ENCODE measurements around the gene CIT. TPM values are rescaled to one million over a fixed set of nuclear protein-coding genes. Genes with fewer than 3 reads are reported as not detected.

The CIT gene
- total and polyA plus RNA-seq, 4 donors: 0.31 to 24.7 (median 1.8) TPM

DNA sequence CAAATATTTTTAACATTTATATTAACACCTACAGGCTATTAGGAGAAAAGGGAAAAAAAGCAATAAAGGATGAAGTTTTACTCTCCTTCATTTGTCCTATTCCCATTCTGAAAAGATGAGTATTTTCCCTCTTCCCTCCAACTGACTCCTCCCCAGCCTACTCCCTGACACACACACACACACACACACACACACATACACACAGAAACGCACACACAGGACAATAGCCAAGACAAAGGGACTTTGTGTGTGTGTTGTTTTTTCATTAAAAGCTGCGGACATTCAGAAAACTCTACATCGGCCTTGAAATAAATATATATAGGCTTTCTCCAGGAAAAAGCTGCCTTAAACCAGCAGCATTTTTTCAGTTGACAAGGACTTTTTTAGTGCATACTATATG is 134.4 kb downstream of the CIT start (continued):
- TF ChIP-seq, protein P1, sequence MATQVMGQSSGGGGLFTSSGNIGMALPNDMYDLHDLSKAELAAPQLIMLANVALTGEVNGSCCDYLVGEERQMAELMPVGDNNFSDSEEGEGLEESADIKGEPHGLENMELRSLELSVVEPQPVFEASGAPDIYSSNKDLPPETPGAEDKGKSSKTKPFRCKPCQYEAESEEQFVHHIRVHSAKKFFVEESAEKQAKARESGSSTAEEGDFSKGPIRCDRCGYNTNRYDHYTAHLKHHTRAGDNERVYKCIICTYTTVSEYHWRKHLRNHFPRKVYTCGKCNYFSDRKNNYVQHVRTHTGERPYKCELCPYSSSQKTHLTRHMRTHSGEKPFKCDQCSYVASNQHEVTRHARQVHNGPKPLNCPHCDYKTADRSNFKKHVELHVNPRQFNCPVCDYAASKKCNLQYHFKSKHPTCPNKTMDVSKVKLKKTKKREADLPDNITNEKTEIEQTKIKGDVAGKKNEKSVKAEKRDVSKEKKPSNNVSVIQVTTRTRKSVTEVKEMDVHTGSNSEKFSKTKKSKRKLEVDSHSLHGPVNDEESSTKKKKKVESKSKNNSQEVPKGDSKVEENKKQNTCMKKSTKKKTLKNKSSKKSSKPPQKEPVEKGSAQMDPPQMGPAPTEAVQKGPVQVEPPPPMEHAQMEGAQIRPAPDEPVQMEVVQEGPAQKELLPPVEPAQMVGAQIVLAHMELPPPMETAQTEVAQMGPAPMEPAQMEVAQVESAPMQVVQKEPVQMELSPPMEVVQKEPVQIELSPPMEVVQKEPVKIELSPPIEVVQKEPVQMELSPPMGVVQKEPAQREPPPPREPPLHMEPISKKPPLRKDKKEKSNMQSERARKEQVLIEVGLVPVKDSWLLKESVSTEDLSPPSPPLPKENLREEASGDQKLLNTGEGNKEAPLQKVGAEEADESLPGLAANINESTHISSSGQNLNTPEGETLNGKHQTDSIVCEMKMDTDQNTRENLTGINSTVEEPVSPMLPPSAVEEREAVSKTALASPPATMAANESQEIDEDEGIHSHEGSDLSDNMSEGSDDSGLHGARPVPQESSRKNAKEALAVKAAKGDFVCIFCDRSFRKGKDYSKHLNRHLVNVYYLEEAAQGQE (IDR thresholded peaks at IDR 0.05): no peak

DNA sequence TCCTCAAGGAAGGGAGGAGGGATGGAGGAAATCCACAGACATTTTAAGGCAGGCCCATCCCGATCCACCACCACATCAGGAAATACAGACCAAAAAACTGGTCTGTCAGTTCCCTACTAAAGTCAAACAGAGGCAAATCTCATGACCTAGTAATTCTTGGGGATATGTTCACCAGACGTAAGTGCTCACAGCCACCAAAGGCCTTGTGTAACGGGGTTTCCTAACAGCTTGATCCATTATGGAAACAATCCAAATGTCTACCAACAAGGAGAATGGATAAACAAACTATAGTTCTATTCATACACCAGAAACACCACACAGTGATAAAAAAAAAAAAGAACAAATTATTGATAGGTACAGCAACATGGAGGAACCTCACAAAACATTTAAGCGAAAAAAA is 136.3 kb downstream of the CIT start:
- Histone ChIP-seq H3K9me3 (ENCODE audit: control insufficient read depth in 4 of 4, low read length in 3 of 4) (peaks cover 0 to 6% (median 2%) of the 10 kb centered on the region in 4 donors), H3K4me3 (ENCODE audit: low read depth in 1 of 3, low read length in 3 of 3) (no peak overlapping the region), H3K4me1 (ENCODE audit: control insufficient read depth in 4 of 4, insufficient read depth in 4 of 4, low read length in 3 of 4) (no peaks in the 10 kb centered on the region), H3K36me3 (ENCODE audit: control insufficient read depth in 4 of 4, insufficient read depth in 3 of 4, low read depth in 1 of 4, low read length in 3 of 4) (no peaks in the 10 kb centered on the region), H3K27ac (ENCODE audit: low read depth in 1 of 2, low read length in 2 of 2) (no peak overlapping the region), H3K9ac (ENCODE audit: low read depth in 1 of 2, low read length in 2 of 2) (no peak overlapping the region), H3K27me3 (ENCODE audit: control insufficient read depth in 4 of 4, insufficient read depth in 4 of 4, low read length in 3 of 4) (no peaks in the 10 kb centered on the region)
- WGBS: 96% methylated on average over 4 of the region's 4 CpGs
- TF ChIP-seq SP1 (IDR thresholded peaks at IDR 0.05) (no peak), HNF4G (IDR thresholded peaks at IDR 0.05) (no peak), JUND (IDR thresholded peaks at IDR 0.05) (no peak), RXRA (IDR thresholded peaks at IDR 0.05) (no peak), FOXA1 (IDR thresholded peaks at IDR 0.05) (no peak), HNF4A (conservative IDR thresholded peaks at IDR 0.05) (no peak), TAF1 (conservative IDR thresholded peaks at IDR 0.05) (no peak), NR2F2 (IDR thresholded peaks at IDR 0.05) (no peak), FOXA2 (IDR thresholded peaks at IDR 0.05) (no peak), EGR1 (IDR thresholded peaks at IDR 0.05; ENCODE audit: low read depth in 2 of 2) (no peak), GABPA (IDR thresholded peaks at IDR 0.05 in 1 of 2, conservative IDR thresholded peaks at IDR 0.05 in 1 of 2) (no peak)
- TF ChIP-seq, protein P2, sequence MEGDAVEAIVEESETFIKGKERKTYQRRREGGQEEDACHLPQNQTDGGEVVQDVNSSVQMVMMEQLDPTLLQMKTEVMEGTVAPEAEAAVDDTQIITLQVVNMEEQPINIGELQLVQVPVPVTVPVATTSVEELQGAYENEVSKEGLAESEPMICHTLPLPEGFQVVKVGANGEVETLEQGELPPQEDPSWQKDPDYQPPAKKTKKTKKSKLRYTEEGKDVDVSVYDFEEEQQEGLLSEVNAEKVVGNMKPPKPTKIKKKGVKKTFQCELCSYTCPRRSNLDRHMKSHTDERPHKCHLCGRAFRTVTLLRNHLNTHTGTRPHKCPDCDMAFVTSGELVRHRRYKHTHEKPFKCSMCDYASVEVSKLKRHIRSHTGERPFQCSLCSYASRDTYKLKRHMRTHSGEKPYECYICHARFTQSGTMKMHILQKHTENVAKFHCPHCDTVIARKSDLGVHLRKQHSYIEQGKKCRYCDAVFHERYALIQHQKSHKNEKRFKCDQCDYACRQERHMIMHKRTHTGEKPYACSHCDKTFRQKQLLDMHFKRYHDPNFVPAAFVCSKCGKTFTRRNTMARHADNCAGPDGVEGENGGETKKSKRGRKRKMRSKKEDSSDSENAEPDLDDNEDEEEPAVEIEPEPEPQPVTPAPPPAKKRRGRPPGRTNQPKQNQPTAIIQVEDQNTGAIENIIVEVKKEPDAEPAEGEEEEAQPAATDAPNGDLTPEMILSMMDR (IDR thresholded peaks at IDR 0.05; ENCODE audit: low read depth, low read length, missing input control): no peak
- TF ChIP-seq, protein P3, sequence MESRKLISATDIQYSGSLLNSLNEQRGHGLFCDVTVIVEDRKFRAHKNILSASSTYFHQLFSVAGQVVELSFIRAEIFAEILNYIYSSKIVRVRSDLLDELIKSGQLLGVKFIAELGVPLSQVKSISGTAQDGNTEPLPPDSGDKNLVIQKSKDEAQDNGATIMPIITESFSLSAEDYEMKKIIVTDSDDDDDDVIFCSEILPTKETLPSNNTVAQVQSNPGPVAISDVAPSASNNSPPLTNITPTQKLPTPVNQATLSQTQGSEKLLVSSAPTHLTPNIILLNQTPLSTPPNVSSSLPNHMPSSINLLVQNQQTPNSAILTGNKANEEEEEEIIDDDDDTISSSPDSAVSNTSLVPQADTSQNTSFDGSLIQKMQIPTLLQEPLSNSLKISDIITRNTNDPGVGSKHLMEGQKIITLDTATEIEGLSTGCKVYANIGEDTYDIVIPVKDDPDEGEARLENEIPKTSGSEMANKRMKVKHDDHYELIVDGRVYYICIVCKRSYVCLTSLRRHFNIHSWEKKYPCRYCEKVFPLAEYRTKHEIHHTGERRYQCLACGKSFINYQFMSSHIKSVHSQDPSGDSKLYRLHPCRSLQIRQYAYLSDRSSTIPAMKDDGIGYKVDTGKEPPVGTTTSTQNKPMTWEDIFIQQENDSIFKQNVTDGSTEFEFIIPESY (IDR thresholded peaks at IDR 0.05): no peak
- TF ChIP-seq, protein P1 (IDR thresholded peaks at IDR 0.05): no peak
- TF ChIP-seq, protein P4, sequence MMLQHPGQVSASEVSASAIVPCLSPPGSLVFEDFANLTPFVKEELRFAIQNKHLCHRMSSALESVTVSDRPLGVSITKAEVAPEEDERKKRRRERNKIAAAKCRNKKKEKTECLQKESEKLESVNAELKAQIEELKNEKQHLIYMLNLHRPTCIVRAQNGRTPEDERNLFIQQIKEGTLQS (IDR thresholded peaks at IDR 0.05): no peak
- TF ChIP-seq, protein P5, sequence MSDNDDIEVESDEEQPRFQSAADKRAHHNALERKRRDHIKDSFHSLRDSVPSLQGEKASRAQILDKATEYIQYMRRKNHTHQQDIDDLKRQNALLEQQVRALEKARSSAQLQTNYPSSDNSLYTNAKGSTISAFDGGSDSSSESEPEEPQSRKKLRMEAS (IDR thresholded peaks at IDR 0.05): no peak
- no peak for DNase-seq (ENCODE audit: low spot score)
